ENCODE data around the gene RHBDF2. TPM values are rescaled to one million over a fixed set of nuclear protein-coding genes. Genes with fewer than 3 reads are reported as not detected.

RHBDF2 gene
- total and polyA plus RNA-seq, 4 donors: 2.6 to 45.0 (median 21.0) TPM

DNA sequence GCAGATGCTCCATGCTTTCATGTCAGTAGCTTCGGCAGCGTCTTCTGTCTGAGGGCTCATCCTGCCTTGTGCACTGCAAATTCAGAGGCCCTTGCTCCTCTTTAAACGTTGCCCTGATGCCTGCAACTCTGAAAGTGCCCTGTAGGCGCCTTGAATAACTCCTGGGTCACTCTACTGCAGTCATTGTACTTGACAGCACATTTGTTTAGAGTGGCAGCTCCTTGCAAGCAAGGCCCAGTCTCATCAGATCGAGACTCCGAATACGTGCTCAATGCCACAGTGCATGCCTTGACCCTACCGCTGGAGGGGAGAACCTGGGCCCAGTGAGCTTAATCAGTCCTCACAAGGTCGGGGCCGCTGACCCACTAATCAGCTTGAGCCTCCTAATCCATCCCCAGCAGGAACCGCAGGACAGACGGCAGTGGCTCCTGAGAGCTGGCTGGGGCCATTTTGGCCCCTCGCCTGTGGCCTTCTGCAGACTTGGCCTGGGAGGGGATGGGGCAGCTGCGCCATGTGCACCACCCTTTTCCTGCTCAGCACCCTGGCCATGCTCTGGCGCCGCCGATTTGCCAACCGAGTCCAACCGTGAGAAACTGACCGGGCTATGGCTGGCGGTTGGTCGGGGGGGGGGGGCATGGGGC, 38.5 kb upstream of the RHBDF2 start, which contains the start of gene PRCD:
TSS of gene PRCD (plus strand) at position 414 of the 641 bp plus-strand sequence. CDS start at position 512, 98 bp downstream.
- H3K36me3 ChIP-seq (ENCODE audit: control insufficient read depth in 1 of 2, insufficient read depth in 2 of 2, low read length in 1 of 2): no peaks in the 10 kb centered on the region
- H3K4me1 ChIP-seq (ENCODE audit: control insufficient read depth in 1 of 2, insufficient read depth in 2 of 2, low read length in 2 of 2): no peaks in the 10 kb centered on the region
- H3K9me3 ChIP-seq (ENCODE audit: control insufficient read depth, low read length): no peaks in the 10 kb centered on the region
- ATAC-seq (ENCODE audit: low FRiP score) (no peak), DNase-seq (peak; percentile 47 to 60)
- intact Hi-C loops (cut with DNase I): no loop called here
- WGBS, 2 donors: 76 to 88% methylated on average over 21 to 22 of the region's 22 CpGs
- no peak within 1 kb of the TSS for H3K27ac ChIP-seq (ENCODE audit: low read depth in 1 of 2, low read length in 2 of 2)
- peak within 1 kb of the TSS in 1 of 2 donors; percentile 12 for H3K4me3 ChIP-seq (ENCODE audit: low read length in 2 of 2)
- H3K27me3 ChIP-seq (ENCODE audit: control insufficient read depth in 1 of 2, insufficient read depth in 2 of 2, low read length in 1 of 2): no peaks in the 10 kb centered on the region

- no peaks in the 10 kb centered on the region for H3K27me3 ChIP-seq (ENCODE audit: control insufficient read depth in 1 of 2, insufficient read depth in 2 of 2, low read length in 1 of 2)
- ATAC-seq (ENCODE audit: low FRiP score): no peak
- H3K4me3 ChIP-seq (ENCODE audit: low read length in 2 of 2): no peak overlapping the region
Measured at GRCh38 chr17:76538941-76539570, 37.8 kb upstream of the RHBDF2 start.

DNA sequence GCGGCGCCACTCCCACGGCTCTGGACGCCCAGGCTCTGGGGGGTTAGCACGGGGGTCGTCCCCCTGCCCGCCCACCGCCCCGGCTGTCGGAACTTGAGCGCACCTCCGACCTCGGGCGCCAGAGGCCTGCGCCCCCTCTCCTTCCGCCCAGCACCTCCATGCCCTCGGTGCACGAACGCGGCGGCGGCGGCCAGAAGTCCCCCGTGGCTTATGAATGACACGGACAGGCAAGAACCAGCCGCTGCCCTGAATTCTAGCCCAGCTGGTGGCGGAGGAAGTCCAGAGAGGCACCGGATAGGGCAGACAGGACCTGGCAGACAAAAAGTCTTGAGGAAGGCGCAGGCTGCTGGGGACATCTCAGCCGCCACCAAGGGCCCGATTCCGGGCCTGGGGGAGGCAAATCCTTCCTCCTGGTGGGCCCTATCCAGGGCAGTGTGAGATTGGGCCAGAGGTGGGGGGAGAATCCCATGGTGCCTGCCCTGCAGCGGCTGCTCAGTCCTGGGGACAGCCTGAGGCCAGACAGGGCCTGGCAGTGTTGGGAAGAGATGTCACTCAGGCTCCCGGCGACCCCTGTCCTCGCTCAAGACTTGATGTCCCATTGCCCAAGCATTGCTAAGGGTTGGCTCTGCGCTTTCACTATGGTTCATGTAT, 37.2 kb upstream of the RHBDF2 start:
- 33 to 41% methylated on average over 28 to 37 of the region's 37 CpGs for WGBS, 2 donors
- Histone ChIP-seq H3K27ac (ENCODE audit: low read depth in 1 of 2, low read length in 2 of 2) (no peak overlapping the region), H3K27me3 (ENCODE audit: control insufficient read depth in 1 of 2, insufficient read depth in 2 of 2, low read length in 1 of 2) (no peaks in the 10 kb centered on the region), H3K4me1 (ENCODE audit: control insufficient read depth in 1 of 2, insufficient read depth in 2 of 2, low read length in 2 of 2) (no peaks in the 10 kb centered on the region), H3K9me3 (ENCODE audit: control insufficient read depth, low read length) (no peaks in the 10 kb centered on the region), H3K36me3 (ENCODE audit: control insufficient read depth in 1 of 2, insufficient read depth in 2 of 2, low read length in 1 of 2) (no peaks in the 10 kb centered on the region), H3K4me3 (ENCODE audit: low read length in 2 of 2) (no peak overlapping the region)
- intact Hi-C loops (cut with DNase I): no loop called here
- ATAC-seq (ENCODE audit: low FRiP score) (no peak), DNase-seq (peak in 1 of 2 donors; percentile 53)

More at GRCh38 chr17:76538941-76539570, 37.8 kb upstream of the RHBDF2 start:
- DNase-seq: peak in 1 of 2 donors; percentile 31
- Histone ChIP-seq H3K27ac (ENCODE audit: low read depth in 1 of 2, low read length in 2 of 2) (no peak overlapping the region), H3K36me3 (ENCODE audit: control insufficient read depth in 1 of 2, insufficient read depth in 2 of 2, low read length in 1 of 2) (no peaks in the 10 kb centered on the region), H3K4me1 (ENCODE audit: control insufficient read depth in 1 of 2, insufficient read depth in 2 of 2, low read length in 2 of 2) (no peaks in the 10 kb centered on the region), H3K9me3 (ENCODE audit: control insufficient read depth, low read length) (no peaks in the 10 kb centered on the region)
- intact Hi-C loops (cut with DNase I): no loop called here
- 82 to 89% methylated on average over 9 of the region's 9 CpGs for WGBS, 2 donors

- Histone ChIP-seq H3K36me3 (ENCODE audit: control insufficient read depth in 1 of 2, insufficient read depth in 2 of 2, low read length in 1 of 2) (no peaks in the 10 kb centered on the region), H3K27me3 (ENCODE audit: control insufficient read depth in 1 of 2, insufficient read depth in 2 of 2, low read length in 1 of 2) (no peaks in the 10 kb centered on the region), H3K4me3 (ENCODE audit: low read length in 2 of 2) (peak within 1 kb of the TSS; percentile 8 to 11), H3K27ac (ENCODE audit: low read depth in 1 of 2, low read length in 2 of 2) (no peak within 1 kb of the TSS), H3K4me1 (ENCODE audit: control insufficient read depth in 1 of 2, insufficient read depth in 2 of 2, low read length in 2 of 2) (no peaks in the 10 kb centered on the region), H3K9me3 (ENCODE audit: control insufficient read depth, low read length) (no peaks in the 10 kb centered on the region)
- 1% methylated on average over 32 to 95 of the region's 95 CpGs for WGBS, 2 donors
- intact Hi-C loops (cut with DNase I): no loop called here
- peak; percentile 54 to 81 for DNase-seq
- ATAC-seq (ENCODE audit: low FRiP score): peak; percentile 42
Measured at GRCh38 chr17:76537578-76538280, 36.5 kb upstream of the RHBDF2 start, which contains the start of gene CYGB. Gene CYGB, minus strand, starts transcription at chr17:76537709. Its CDS starts 167 bp downstream, at chr17:76537542.

- no peaks in the 10 kb centered on the region for H3K4me1 ChIP-seq (ENCODE audit: control insufficient read depth in 1 of 2, insufficient read depth in 2 of 2, low read length in 2 of 2)
- ATAC-seq (ENCODE audit: low FRiP score): no peak
Measured at GRCh38 chr17:76537288-76537577, 36.0 kb upstream of the RHBDF2 start.

DNA sequence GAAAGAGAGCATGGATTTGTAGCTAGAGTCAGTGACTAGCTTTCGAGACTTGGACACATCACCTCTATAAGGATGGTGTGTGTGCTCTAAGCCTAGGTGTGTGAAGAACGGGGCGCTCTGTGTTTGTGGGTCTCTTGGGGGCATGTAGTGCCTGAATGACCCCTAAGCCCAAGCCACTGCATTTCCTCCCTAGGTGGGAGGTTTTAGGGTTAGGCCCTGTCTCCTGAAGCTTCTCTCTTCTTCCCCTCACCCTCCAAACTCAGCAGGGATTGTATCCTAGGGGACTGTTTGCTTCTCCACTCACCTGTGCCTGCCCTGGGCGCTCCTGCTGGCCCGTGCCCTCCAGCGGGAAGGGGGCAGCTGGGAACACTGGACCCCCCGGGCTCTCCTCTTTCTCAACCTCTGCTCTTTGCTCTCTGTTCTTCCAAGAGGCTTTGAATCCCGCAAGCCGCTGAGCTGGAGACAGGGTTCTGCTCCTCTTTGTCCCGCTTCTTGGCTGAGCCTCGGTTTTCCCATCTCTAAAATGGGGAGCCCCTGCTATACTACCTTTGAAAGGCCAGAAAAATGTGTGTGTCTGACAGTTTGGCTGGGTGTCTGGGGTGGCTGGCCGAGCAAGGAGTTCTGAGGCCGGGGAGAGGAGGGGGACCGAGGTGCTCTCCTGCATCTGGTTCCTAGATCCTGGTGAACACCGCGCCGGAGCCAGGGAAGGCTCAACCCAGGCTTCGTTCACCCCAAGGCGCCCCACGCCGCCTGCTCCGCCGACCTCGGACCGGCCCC, 35.5 kb upstream of the RHBDF2 start:
- Histone ChIP-seq H3K36me3 (ENCODE audit: control insufficient read depth in 1 of 2, insufficient read depth in 2 of 2, low read length in 1 of 2) (no peaks in the 10 kb centered on the region), H3K9me3 (ENCODE audit: control insufficient read depth, low read length) (no peaks in the 10 kb centered on the region), H3K4me1 (ENCODE audit: control insufficient read depth in 1 of 2, insufficient read depth in 2 of 2, low read length in 2 of 2) (no peaks in the 10 kb centered on the region), H3K4me3 (ENCODE audit: low read length in 2 of 2) (no peak overlapping the region), H3K27ac (ENCODE audit: low read depth in 1 of 2, low read length in 2 of 2) (no peak overlapping the region), H3K27me3 (ENCODE audit: control insufficient read depth in 1 of 2, insufficient read depth in 2 of 2, low read length in 1 of 2) (no peaks in the 10 kb centered on the region)
- ATAC-seq (ENCODE audit: low FRiP score) (no peak), DNase-seq (peak in 1 of 2 donors; percentile 32)
- WGBS, 2 donors: 57% methylated on average over 25 of the region's 25 CpGs
- intact Hi-C loops (cut with DNase I): no loop called here

More at GRCh38 chr17:76537288-76537577, 36.0 kb upstream of the RHBDF2 start:
- Histone ChIP-seq H3K27me3 (ENCODE audit: control insufficient read depth in 1 of 2, insufficient read depth in 2 of 2, low read length in 1 of 2) (no peaks in the 10 kb centered on the region), H3K9me3 (ENCODE audit: control insufficient read depth, low read length) (no peaks in the 10 kb centered on the region), H3K4me3 (ENCODE audit: low read length in 2 of 2) (peak overlapping the region; percentile 8 to 11), H3K36me3 (ENCODE audit: control insufficient read depth in 1 of 2, insufficient read depth in 2 of 2, low read length in 1 of 2) (no peaks in the 10 kb centered on the region), H3K27ac (ENCODE audit: low read depth in 1 of 2, low read length in 2 of 2) (no peak overlapping the region)
- WGBS, 2 donors: 3 to 4% methylated on average over 26 of the region's 26 CpGs
- DNase-seq: peak in 1 of 2 donors; percentile 69
- intact Hi-C loops (cut with DNase I): no loop called here

DNA sequence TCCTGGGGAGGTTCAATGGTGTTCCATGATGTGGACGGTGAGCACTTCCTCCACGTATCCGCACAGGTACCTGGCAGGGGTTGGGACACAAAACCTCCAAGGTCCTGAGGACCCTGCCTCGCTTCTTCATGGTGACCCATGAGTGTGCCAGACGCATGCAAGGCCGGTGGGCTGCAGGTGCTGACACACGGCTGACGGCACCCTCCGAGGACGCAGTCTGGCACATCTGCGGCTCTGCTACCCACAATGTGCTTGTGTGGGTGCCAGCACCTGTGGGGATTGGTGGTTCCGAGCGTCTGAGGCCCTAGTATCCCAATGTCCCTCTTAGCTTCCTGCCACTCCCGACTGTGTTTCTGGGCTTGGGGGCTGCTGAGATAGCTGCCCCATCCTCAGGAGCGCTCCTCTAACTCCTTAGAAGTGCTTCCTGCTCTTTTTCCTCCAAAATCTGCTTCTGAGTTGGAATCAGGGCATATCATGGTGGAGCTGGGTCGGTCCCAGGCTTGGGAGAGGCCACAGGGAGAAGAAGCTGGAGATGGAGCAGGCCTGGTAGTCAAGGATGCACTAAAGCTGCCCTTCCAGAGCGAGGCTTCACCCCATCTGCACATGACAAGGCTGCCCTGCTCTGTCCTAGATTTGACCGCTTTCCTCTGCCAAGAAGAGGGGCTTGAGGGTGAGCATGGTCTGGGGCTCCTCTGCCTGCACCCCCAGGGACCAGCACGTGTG, 34.7 kb upstream of the RHBDF2 start:
- Histone ChIP-seq H3K27me3 (ENCODE audit: control insufficient read depth in 1 of 2, insufficient read depth in 2 of 2, low read length in 1 of 2) (no peaks in the 10 kb centered on the region), H3K4me1 (ENCODE audit: control insufficient read depth in 1 of 2, insufficient read depth in 2 of 2, low read length in 2 of 2) (no peaks in the 10 kb centered on the region), H3K27ac (ENCODE audit: low read depth in 1 of 2, low read length in 2 of 2) (no peak overlapping the region), H3K4me3 (ENCODE audit: low read length in 2 of 2) (no peak overlapping the region), H3K9me3 (ENCODE audit: control insufficient read depth, low read length) (no peaks in the 10 kb centered on the region), H3K36me3 (ENCODE audit: control insufficient read depth in 1 of 2, insufficient read depth in 2 of 2, low read length in 1 of 2) (no peaks in the 10 kb centered on the region)
- ATAC-seq (ENCODE audit: low FRiP score): no peak
- peak; percentile 35 to 46 for DNase-seq
- intact Hi-C loops (cut with DNase I): no loop called here
- whole genome bisulfite sequencing, 2 donors: 91 to 92% methylated on average over 19 of the region's 19 CpGs
